RWPE2 (cell line): ENCODE data around the gene ALS2CL.

Experiments
- ATAC-seq: fragments of 200-7000 bp; cut with Tn5 transposase; 3 replicates; pipeline ENCODE4 v1.9.1; 2021; ENCODE audit warnings: low read depth
- DNase-seq: peaks from one replicate; pipeline ENCODE4 v3.0.0-alpha.2; 2020; ENCODE audit warnings: low spot score
- H3K27ac ChIP-seq: fragments of 450-650 bp; 2 replicates; pipeline ENCODE4 v1.5.1; 2017; ENCODE audit warnings: mild to moderate bottlenecking; ENCODE audit not compliant: poor library complexity, severe bottlenecking
- H3K27me3 ChIP-seq: fragments of 250-450 bp; sonication (Bioruptor Pico); 2 replicates; pipeline ENCODE4 v1.5.1; 2021; ENCODE audit warnings: mild to moderate bottlenecking, moderate library complexity; ENCODE audit not compliant: insufficient read depth, poor library complexity, severe bottlenecking
- H3K36me3 ChIP-seq: fragments of 250-450 bp; sonication (Bioruptor Pico); 2 replicates; pipeline ENCODE4 v1.5.1; 2020; ENCODE audit warnings: low read depth, mild to moderate bottlenecking, moderate library complexity
- H3K4me1 ChIP-seq: fragments of 250-450 bp; sonication (Bioruptor Pico); 2 replicates; pipeline ENCODE4 v1.5.1; 2021; ENCODE audit warnings: mild to moderate bottlenecking, moderate library complexity; ENCODE audit not compliant: insufficient read depth, poor library complexity, severe bottlenecking
- H3K4me3 ChIP-seq: fragments of 250-450 bp; sonication (Bioruptor Pico); 2 replicates; pipeline ENCODE4 v1.5.1; 2021; ENCODE audit warnings: mild to moderate bottlenecking, moderate library complexity; ENCODE audit not compliant: severe bottlenecking
- H3K9me3 ChIP-seq: fragments of 250-450 bp; sonication (Bioruptor Pico); 2 replicates; pipeline ENCODE4 v1.5.1; 2021; ENCODE audit warnings: mild to moderate bottlenecking, moderate library complexity; ENCODE audit not compliant: severe bottlenecking
- TF ChIP-seq, protein P1 (sequence below): fragments of 450-650 bp; IDR thresholded peaks from one replicate; pipeline ENCODE4 v1.5.1; 2017; ENCODE audit warnings: mild to moderate bottlenecking, moderate library complexity; ENCODE audit not compliant: poor library complexity, severe bottlenecking

The ALS2CL gene

DNA sequence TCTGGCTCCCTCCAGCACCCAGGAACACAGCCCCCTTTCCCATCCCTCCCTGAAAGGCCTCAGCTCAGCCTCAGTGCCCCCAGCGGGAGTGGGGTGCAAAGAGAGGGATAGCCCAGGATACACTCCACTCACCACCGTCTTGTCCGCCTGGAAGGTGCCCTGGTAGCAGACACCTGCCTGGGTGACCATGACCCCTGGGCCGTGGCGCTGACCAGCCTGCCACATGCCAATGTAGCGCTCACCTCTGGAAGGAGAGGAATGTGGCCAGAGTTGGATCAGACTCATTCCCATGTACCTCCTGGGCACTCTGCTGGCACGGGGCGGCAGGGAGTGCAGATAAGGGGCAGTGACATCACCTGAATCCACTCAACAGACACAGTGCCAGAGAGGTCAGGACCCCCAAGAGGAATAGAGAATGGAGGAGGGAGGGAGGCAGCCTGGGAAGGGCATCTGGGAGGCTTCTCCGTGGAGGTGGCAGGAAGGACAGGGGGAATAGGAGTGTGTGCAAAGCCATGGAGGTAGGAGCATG lies 13.1 kb downstream of the ALS2CL start:
- Histone ChIP-seq H3K9me3 (no peaks in the 10 kb centered on the region), H3K36me3 (peaks cover 98% of the 10 kb centered on the region), H3K27ac (no peak overlapping the region), H3K4me3 (no peak overlapping the region), H3K4me1 (no peaks in the 10 kb centered on the region), H3K27me3 (no peaks in the 10 kb centered on the region)
- TF ChIP-seq, protein P1, sequence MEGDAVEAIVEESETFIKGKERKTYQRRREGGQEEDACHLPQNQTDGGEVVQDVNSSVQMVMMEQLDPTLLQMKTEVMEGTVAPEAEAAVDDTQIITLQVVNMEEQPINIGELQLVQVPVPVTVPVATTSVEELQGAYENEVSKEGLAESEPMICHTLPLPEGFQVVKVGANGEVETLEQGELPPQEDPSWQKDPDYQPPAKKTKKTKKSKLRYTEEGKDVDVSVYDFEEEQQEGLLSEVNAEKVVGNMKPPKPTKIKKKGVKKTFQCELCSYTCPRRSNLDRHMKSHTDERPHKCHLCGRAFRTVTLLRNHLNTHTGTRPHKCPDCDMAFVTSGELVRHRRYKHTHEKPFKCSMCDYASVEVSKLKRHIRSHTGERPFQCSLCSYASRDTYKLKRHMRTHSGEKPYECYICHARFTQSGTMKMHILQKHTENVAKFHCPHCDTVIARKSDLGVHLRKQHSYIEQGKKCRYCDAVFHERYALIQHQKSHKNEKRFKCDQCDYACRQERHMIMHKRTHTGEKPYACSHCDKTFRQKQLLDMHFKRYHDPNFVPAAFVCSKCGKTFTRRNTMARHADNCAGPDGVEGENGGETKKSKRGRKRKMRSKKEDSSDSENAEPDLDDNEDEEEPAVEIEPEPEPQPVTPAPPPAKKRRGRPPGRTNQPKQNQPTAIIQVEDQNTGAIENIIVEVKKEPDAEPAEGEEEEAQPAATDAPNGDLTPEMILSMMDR: no peak
- DNase-seq (no peak), ATAC-seq (no peak)

DNA sequence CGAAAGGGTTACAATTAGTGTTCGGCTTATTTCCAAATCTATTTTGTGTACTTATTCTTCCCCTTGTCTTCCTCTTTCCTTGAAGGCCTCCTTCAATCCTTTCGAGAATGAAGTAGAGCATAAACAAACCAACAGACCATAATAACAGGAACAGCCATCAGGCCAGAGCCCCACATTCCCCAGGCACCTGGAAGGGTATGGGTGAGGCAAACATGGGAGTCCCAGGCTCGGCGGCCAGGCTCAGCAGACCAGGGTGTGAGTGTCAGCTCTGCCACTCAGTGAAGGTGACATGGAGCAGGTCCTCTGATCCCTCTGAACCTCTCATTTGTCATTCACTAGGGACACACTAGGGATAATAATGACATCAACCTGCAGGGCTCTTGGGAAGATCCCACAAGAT lies 13.8 kb downstream of the ALS2CL start:
- TF ChIP-seq, protein P1: no peak
- DNase-seq (no peak), ATAC-seq (no peak)
- no peaks in the 10 kb centered on the region for H3K4me1 ChIP-seq
- H3K27me3 ChIP-seq: no peaks in the 10 kb centered on the region
- H3K4me3 ChIP-seq: no peak overlapping the region
- peaks cover 98% of the 10 kb centered on the region for H3K36me3 ChIP-seq
- no peaks in the 10 kb centered on the region for H3K9me3 ChIP-seq
- no peak overlapping the region for H3K27ac ChIP-seq

DNA sequence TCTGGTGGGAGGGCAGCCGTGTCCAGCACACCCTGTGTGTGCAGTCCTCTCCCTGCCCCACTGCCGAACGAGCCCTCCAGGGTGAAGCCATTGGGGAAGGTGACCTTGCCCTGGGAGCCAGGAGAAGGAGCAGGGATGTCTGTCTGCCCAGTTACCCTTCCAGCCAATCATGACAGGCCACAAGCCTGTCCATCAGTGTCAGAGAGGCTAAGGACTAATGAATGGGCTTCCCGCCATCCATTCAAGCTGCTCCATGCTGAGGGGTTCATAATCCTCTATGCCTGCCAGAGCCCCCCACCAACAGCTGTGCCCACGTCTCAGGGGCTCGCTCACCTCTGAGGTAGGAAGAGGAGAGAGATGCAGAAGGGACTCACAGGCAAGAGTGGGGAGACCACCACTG lies 15.2 kb downstream of the ALS2CL start:
- TF ChIP-seq, protein P1: no peak
- H3K36me3 ChIP-seq: peaks cover 98% of the 10 kb centered on the region
- ATAC-seq: no peak

DNA sequence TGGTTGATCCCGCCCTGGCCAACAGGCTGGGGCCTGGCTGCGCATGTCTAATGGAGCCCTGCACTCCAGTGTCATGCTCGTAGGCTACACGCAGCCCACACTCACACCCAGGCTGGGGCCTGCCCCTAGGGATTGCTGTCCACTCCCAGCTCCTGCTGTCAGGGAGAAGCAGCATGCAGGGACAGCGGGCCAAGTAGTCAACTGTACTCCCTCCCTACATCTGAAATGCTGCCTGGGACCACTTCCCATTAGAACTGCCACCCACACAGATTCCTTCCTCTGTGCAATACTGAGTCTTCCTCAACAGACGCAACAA lies 16.1 kb downstream of the ALS2CL start:
- no peaks in the 10 kb centered on the region for H3K27me3 ChIP-seq
- H3K9me3 ChIP-seq: no peaks in the 10 kb centered on the region
- TF ChIP-seq, protein P1: no peak
- no peak overlapping the region for H3K4me3 ChIP-seq
- ATAC-seq: no peak
- peaks cover 98% of the 10 kb centered on the region for H3K36me3 ChIP-seq
- H3K4me1 ChIP-seq: no peaks in the 10 kb centered on the region
- no peak for DNase-seq
- no peak overlapping the region for H3K27ac ChIP-seq

More for the DNA sequence above, 15.2 kb downstream of the ALS2CL start:
- Histone ChIP-seq H3K9me3 (no peaks in the 10 kb centered on the region), H3K27ac (no peak overlapping the region), H3K27me3 (no peaks in the 10 kb centered on the region), H3K4me1 (no peaks in the 10 kb centered on the region), H3K4me3 (no peak overlapping the region)
- DNase-seq: no peak

DNA sequence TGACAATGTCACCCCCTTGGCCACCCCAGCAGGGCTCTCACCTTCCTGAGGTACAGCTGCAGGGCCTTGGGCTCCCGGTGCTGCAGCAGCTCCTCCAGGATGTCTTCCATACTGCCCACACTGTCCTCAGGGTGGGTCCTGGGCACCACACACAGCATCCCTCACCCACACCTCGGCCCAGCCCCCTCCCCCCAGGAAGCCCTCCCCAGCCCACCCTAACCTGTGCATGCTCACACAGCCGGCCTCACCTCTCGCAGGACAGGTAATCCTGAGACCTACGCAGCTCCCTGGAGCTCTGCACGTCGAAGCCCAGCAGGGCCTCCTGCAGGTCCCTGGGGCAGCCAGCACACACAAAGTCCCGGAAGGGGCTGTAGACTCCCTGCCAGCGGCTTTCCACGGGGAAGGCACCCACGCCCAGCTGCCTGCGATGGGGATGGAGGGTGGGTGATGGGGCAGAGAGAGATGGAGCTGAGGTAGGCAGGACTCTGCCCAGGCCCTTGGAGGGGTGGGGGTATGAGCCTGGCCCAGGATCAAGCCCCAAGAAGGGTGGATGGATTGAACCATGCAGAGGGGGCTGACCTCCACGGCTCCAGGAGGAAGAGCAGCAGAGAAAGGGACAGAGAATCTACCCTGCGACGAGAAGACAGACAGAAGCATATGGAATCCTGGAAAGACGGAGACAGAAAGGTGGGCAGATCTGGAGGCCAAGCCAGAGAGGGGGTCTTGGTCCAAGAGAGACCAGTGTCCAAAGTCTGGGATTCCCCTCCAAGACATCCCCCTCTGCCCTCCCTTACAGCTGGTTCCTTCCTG lies 16.7 kb downstream of the ALS2CL start:
- ATAC-seq: no peak
- TF ChIP-seq, protein P1: no peak
- H3K9me3 ChIP-seq: no peaks in the 10 kb centered on the region
- DNase-seq: no peak
- H3K4me1 ChIP-seq: no peaks in the 10 kb centered on the region
- H3K27me3 ChIP-seq: no peaks in the 10 kb centered on the region
- no peak overlapping the region for H3K4me3 ChIP-seq
- H3K36me3 ChIP-seq: peaks cover 97% of the 10 kb centered on the region
- H3K27ac ChIP-seq: no peak overlapping the region
